Left ventricle myocardium inferior (tissue), 1 donor: ENCODE results near the gene NCF4. TPM values are rescaled to one million over a fixed set of nuclear protein-coding genes. Genes with fewer than 3 reads are reported as not detected.

Experiments
- DNase-seq: peaks from one replicate; pipeline ENCODE4 v3.0.0-alpha.2; 2020
- H3K27ac ChIP-seq: fragments of 200-600 bp; replicated peaks from 2 replicates; pipeline ENCODE4 v1.8.0; 2021
- H3K27me3 ChIP-seq: fragments of 200-600 bp; 2 replicates; pipeline ENCODE4 v1.8.0; 2021; ENCODE audit warnings: low read depth
- H3K36me3 ChIP-seq: fragments of 200-600 bp; 2 replicates; pipeline ENCODE4 v1.8.0; 2021
- H3K4me1 ChIP-seq: fragments of 200-600 bp; 2 replicates; pipeline ENCODE4 v1.8.0; 2021
- H3K4me3 ChIP-seq: fragments of 200-600 bp; 2 replicates; pipeline ENCODE4 v1.8.0; 2021; ENCODE audit warnings: mild to moderate bottlenecking, moderate library complexity
- H3K9me3 ChIP-seq: fragments of 200-600 bp; replicated peaks from 2 replicates; pipeline ENCODE4 v1.8.0; 2021
- CTCF ChIP-seq: fragments of 200-600 bp; IDR thresholded peaks from 2 replicates; pipeline ENCODE4 v1.8.0; 2021; ENCODE audit warnings: antibody characterized with exemption, mild to moderate bottlenecking, borderline replicate concordance
- intact Hi-C: fragments of 100-400 bp; cut with micrococcal nuclease; formaldehyde crosslinking; loops from one replicate; pipeline ENCODE4 v1.11.0; 2022
- total RNA-seq: library from RNA; stranded (reverse); fragmentation: NEBNext Ultra II Directional; extraction: Animal tissue kit (Norgen Biotek cat#: 25700); gene quantifications from one replicate; pipeline ENCODE4 v1.2.1, GENCODE V29; 2021
- donor health status: DM: no; HTN: yes; CAD: no; lungs with severe emphysema.

NCF4 gene
- total RNA-seq, 1 donor from 2014 or later = 5.5 TPM

DNA sequence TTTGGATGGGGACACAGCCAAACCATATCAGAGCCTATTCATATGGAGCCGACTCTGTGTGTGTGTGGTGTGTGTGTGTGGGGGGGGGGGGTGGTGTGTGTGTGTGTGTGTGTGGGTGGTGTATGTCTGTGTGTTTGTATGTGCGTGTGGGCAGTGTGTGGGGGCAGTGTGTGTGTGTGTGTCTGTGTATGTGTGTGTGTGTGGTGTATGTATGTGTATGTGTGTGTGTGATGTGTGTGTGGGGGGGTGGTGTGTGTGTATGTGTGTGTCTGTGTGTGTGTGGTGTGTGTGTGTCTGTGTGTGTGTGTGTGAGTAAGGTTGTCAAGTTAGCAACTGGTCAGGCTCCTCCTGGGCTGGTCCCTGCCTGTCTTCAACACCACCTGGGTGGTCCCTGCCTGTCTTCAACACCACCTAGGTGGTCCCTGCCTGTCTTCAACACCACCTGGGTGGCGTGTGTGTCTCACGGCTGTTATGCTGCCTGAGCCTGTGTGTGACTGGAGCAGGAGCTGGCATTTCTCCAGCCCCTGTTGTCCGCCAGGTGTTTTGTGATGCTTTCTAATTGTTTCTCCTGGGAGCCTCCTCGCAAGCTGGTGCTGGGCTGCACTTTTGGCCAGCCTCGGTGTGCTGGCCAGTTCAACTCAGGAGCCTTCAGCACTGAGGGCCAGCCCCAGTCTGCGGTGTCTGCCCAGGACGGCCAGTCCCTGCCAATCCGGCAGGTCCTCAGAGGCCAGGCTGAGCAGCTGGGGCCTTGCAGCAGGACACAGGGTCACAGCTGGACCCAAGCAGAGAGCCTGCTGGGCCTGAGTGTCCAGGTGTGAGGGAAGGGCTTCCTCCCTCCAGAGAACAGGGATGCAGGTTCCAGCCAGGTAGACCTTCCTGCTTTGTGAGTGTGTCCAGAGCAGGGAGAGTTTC lies 22.4 kb upstream of the NCF4 start:
- Histone ChIP-seq H3K36me3 (no peaks in the 10 kb centered on the region), H3K4me1 (no peaks in the 10 kb centered on the region), H3K27ac (no peak overlapping the region), H3K4me3 (no peak overlapping the region), H3K27me3 (peaks cover 87% of the 10 kb centered on the region), H3K9me3 (no peaks in the 10 kb centered on the region)
- intact Hi-C loops = no loop called here
- TF ChIP-seq CTCF = no peak
- DNase-seq = no peak

DNA sequence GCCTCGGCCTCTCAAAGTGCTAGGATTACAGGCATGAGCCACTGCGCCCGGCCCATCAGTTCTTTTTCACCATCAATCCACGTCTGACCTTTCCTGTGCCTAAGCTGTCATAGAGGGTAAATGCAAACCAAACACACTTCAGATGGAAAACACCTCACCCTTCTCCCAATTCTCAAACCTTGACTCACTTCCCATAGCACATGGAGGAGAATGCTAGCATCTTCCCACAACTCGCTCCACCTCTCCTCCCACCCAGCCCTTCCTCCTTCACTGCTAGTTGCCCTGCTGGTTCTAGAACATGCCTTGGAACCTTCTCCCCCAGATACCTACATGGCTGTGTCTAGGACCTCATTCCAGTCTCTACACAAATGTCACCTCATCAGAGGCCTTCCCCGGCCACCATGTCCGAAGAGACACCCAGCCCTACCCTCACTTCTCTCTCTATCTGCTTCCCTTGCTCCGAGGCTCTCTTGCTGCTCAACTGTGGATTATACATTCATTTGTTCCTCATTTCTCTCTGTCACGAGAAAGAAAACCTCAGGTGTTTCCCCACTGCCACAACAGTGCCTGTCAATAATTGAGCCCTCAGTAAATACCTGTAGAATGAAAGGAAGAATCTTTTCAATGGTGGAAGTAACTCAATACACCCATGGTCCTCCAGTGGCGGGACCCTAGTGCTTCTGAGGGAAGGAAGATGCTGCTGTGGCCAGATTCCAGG lies 21.3 kb upstream of the NCF4 start:
- H3K4me3 ChIP-seq = no peak overlapping the region
- H3K4me1 ChIP-seq = no peaks in the 10 kb centered on the region
- intact Hi-C loops = no loop called here
- no peak for DNase-seq
- H3K36me3 ChIP-seq = no peaks in the 10 kb centered on the region
- no peak overlapping the region for H3K27ac ChIP-seq
- H3K27me3 ChIP-seq = peaks cover 87% of the 10 kb centered on the region
- H3K9me3 ChIP-seq = no peaks in the 10 kb centered on the region
- no peak for TF ChIP-seq CTCF

DNA sequence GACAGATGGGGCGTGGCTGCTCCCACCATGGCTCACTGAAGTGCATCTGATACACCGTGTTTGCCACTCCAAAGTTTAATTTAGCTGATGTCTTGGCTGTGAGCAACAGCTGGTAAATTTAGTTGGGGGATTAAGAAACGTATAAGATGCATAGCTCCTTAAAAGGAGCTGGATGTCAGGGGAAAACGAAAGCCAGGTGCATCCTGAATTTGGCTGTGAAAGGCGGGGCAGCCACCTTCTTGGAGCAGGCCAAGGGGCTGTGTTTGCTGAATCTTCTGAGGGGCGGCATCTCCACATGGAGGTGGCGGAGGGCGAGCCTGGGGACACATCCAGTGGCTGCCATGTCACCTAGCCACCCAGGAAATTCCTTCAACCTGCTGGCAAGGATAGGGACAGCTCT lies 20.7 kb upstream of the NCF4 start:
- no peak for TF ChIP-seq CTCF
- Histone ChIP-seq H3K4me3 (no peak overlapping the region), H3K27ac (no peak overlapping the region), H3K27me3 (peaks cover 87% of the 10 kb centered on the region), H3K4me1 (no peaks in the 10 kb centered on the region), H3K9me3 (no peaks in the 10 kb centered on the region), H3K36me3 (no peaks in the 10 kb centered on the region)
- no peak for DNase-seq
- intact Hi-C loops = no loop called here

- H3K27ac ChIP-seq = no peak overlapping the region
- intact Hi-C loops = no loop called here
- H3K27me3 ChIP-seq = peaks cover 98% of the 10 kb centered on the region
Observed at GRCh38 chr22:36846271-36846670, 14.5 kb upstream of the NCF4 start.

DNA sequence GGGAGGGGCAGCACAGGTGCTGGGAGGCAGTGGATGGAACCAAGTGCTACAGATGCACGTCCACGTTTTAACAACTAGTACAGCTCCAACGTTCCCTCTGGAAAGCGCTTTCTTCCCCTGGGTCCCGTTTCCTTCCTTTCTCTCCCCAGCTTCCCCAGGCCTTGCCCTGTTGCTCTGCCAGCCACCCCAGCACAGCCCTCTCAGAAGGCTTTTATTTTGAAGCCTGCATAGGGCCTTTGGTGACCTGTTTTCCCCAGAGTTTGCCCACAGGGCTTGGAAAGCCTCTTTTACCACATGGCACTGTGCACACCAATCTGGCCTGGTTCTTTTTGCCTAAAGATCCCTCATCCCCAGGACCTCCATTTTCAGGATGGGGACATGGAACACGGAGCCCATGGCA lies 13.9 kb upstream of the NCF4 start:
- H3K9me3 ChIP-seq = no peaks in the 10 kb centered on the region
- no peak overlapping the region for H3K27ac ChIP-seq
- no peak for TF ChIP-seq CTCF
- H3K4me1 ChIP-seq = no peaks in the 10 kb centered on the region
- no peak overlapping the region for H3K4me3 ChIP-seq
- DNase-seq = no peak
- H3K27me3 ChIP-seq = peaks cover 92% of the 10 kb centered on the region
- no peaks in the 10 kb centered on the region for H3K36me3 ChIP-seq
- intact Hi-C loops = no loop called here

More at GRCh38 chr22:36846271-36846670, 14.5 kb upstream of the NCF4 start:
- Histone ChIP-seq H3K4me3 (no peak overlapping the region), H3K36me3 (no peaks in the 10 kb centered on the region), H3K4me1 (no peaks in the 10 kb centered on the region), H3K9me3 (no peaks in the 10 kb centered on the region)
- no peak for DNase-seq
- TF ChIP-seq CTCF = no peak
